Transverse colon (tissue), 4 donors: ENCODE results near the gene CHADL. TPM values are rescaled to one million over a fixed set of nuclear protein-coding genes. Genes with fewer than 3 reads are reported as not detected.
A peak's percentile ranks its signal among the peaks of the same experiment; 100 is the strongest.

Source experiments
- DNase-seq: peaks from one replicate; pipeline ENCODE4 v3.0.0-alpha.2; 2019
- H3K27ac ChIP-seq, 4 donors: fragments of 200-600 bp; sonication (generic); 2 replicates each; pipeline ENCODE4 v1.5.1; 2016 to 2018; ENCODE audit warnings: inconsistent platforms in 4 of 4
- H3K27me3 ChIP-seq: fragments of 200-600 bp; sonication (generic); 2 replicates; pipeline ENCODE4 v1.5.1; 2017; ENCODE audit warnings: inconsistent platforms
- H3K36me3 ChIP-seq, 4 donors: fragments of 200-600 bp; sonication (generic); 2 replicates each; pipeline ENCODE4 v1.5.1; 2017 to 2019; ENCODE audit warnings: inconsistent platforms in 4 of 4
- H3K4me1 ChIP-seq, 4 donors: fragments of 200-600 bp; sonication (generic); 2 replicates each; pipeline ENCODE4 v1.5.1; 2017 to 2020; ENCODE audit warnings: inconsistent platforms in 4 of 4
- H3K4me3 ChIP-seq, 4 donors: fragments of 200-600 bp; sonication (generic); 1 replicate in 1 of 4; 2 replicates in 3 of 4; pipeline versions ENCODE4 v1.5.1 to v1.6.1; 2017 to 2019; ENCODE audit warnings: inconsistent platforms in 4 of 4
- H3K9me3 ChIP-seq, 2 donors: fragments of 200-600 bp; sonication (generic); 2 replicates each; pipeline ENCODE4 v1.5.1; 2017 to 2019; ENCODE audit warnings: inconsistent platforms in 2 of 2
- CTCF ChIP-seq, 5 experiments: fragments of 200-600 bp in 3 of 5; fragments of 450-650 bp in 2 of 5; sonication (generic) in 3 of 5; IDR thresholded peaks; 1 replicate in 2 of 5; 2 replicates in 3 of 5; pipeline ENCODE4 v1.5.1; 2016 to 2017; ENCODE audit warnings: antibody characterized with exemption in 5 of 5, inconsistent platforms in 3 of 5, mild to moderate bottlenecking in 2 of 5, moderate library complexity in 1 of 5
- EP300 ChIP-seq: sonication (generic); formaldehyde crosslinking; IDR thresholded peaks from one replicate; pipeline ENCODE4 v1.6.1; 2017; ENCODE audit warnings: antibody characterized with exemption, low read depth
- POLR2A ChIP-seq: fragments of 450-650 bp; IDR thresholded peaks from one replicate; pipeline ENCODE4 v1.6.1; 2016; ENCODE audit warnings: antibody characterized with exemption, mild to moderate bottlenecking, moderate library complexity
- POLR2AphosphoS5 ChIP-seq, 3 donors: sonication (generic); formaldehyde crosslinking; IDR thresholded peaks; one replicate each; pipeline ENCODE4 v1.6.1; 2016; ENCODE audit warnings: antibody characterized with exemption in 3 of 3
- WGBS, 2 donors: methylation state at CpG; one replicate each; pipeline ENCODE4 v1.1.5; 2018; ENCODE audit warnings: low coverage in 1 of 2; 5-methylcytosine and 5-hydroxymethylcytosine counted together
- in situ Hi-C, 4 donors: fragments of 200-750 bp; cut with MboI; loops; one replicate each; pipeline versions ENCODE4 v1.15.0 to v1.15.1; 2017; ENCODE audit warnings: low sequenced_read_pairs in 3 of 4, low pct_ligation_motif_present in 1 of 4, low pct_unique_long_range_greater_than_20kb in 1 of 4
- intact Hi-C: fragments of 100-400 bp; cut with DNase I; formaldehyde crosslinking; loops from one replicate; pipeline ENCODE4 v1.15.1; 2023; ENCODE audit warnings: low total_unique reads
- total RNA-seq, 4 donors: library from RNA; depleted of rRNA; stranded (reverse); fragments of >200 nt; gene quantifications; one replicate each; pipeline ENCODE4 v1.1.0, GENCODE V29; 2016

CHADL gene
- total RNA-seq, 4 donors from 2014 or later = 3.0 to 20.6 (median 5.3) TPM

GRCh38 chr22:41216984-41217383, 23.7 kb downstream of the CHADL start:
- H3K4me1 ChIP-seq = peaks cover 0 to 26% (median 4%) of the 10 kb centered on the region in 4 donors
- intact Hi-C loops (no loop called here), in situ Hi-C loops (no loop called here)
- peak overlapping the region; percentile 69 to 82 (median 76) for H3K27ac ChIP-seq
- no peaks in the 10 kb centered on the region for H3K9me3 ChIP-seq
- no peaks in the 10 kb centered on the region for H3K27me3 ChIP-seq
- 68% methylated on average over 12 of the region's 13 CpGs; no CpG with 5 or more reads in 1 of the 2 donors for WGBS, 2 donors
- no peak overlapping the region for H3K4me3 ChIP-seq
- no peak for DNase-seq
- peaks cover 0 to 16% (median 6%) of the 10 kb centered on the region in 4 donors for H3K36me3 ChIP-seq
- TF ChIP-seq EP300 = no peak
- no peak for TF ChIP-seq POLR2AphosphoS5 (IDR thresholded peaks at IDR 0.05)
- TF ChIP-seq POLR2A = no peak
- TF ChIP-seq CTCF (IDR thresholded peaks at IDR 0.05) = no peak

GRCh38 chr22:41215926-41216325, 24.8 kb downstream of the CHADL start:
- peaks cover 0 to 12% (median 1%) of the 10 kb centered on the region in 4 donors for H3K36me3 ChIP-seq
- no peaks in the 10 kb centered on the region for H3K9me3 ChIP-seq
- TF ChIP-seq EP300 (no peak), POLR2A (no peak), POLR2AphosphoS5 (IDR thresholded peaks at IDR 0.05) (no peak), CTCF (IDR thresholded peaks at IDR 0.05) (no peak)
- WGBS, 2 donors = 95 to 100% methylated on average over 3 to 7 of the region's 7 CpGs
- in situ Hi-C loops = no loop called here
- DNase-seq = no peak
- no peak overlapping the region for H3K27ac ChIP-seq
- H3K4me3 ChIP-seq = no peak overlapping the region
- intact Hi-C loops = no loop called here
- no peaks in the 10 kb centered on the region for H3K27me3 ChIP-seq
- H3K4me1 ChIP-seq = peaks cover 0 to 26% (median 4%) of the 10 kb centered on the region in 4 donors

GRCh38 chr22:41215409-41215808, 25.3 kb downstream of the CHADL start:
- intact Hi-C loops (no loop called here), in situ Hi-C loops (no loop called here)
- Histone ChIP-seq H3K4me1 (peaks cover 0 to 26% (median 4%) of the 10 kb centered on the region in 4 donors), H3K4me3 (no peak overlapping the region), H3K27me3 (no peaks in the 10 kb centered on the region), H3K36me3 (peaks cover 0 to 14% (median 0%) of the 10 kb centered on the region in 4 donors), H3K27ac (no peak overlapping the region), H3K9me3 (no peaks in the 10 kb centered on the region)
- 97 to 100% methylated on average over 1 to 10 of the region's 10 CpGs for WGBS, 2 donors
- TF ChIP-seq CTCF (IDR thresholded peaks at IDR 0.05) (no peak), POLR2A (no peak), POLR2AphosphoS5 (IDR thresholded peaks at IDR 0.05) (no peak), EP300 (no peak)
- no peak for DNase-seq

- intact Hi-C loops = no loop called here
- 85 to 92% methylated on average over 9 of the region's 9 CpGs for WGBS, 2 donors
- Histone ChIP-seq H3K27me3 (no peaks in the 10 kb centered on the region), H3K9me3 (no peaks in the 10 kb centered on the region), H3K4me1 (peaks cover 7 to 12% (median 9%) of the 10 kb centered on the region in 4 donors), H3K27ac (no peak overlapping the region), H3K36me3 (peaks cover 0 to 10% (median 1%) of the 10 kb centered on the region in 4 donors), H3K4me3 (no peak overlapping the region)
- no peak for TF ChIP-seq CTCF (IDR thresholded peaks at IDR 0.05)
- TF ChIP-seq POLR2A = no peak
- TF ChIP-seq POLR2AphosphoS5 (IDR thresholded peaks at IDR 0.05) = no peak
- no peak for TF ChIP-seq EP300
- in situ Hi-C loops = no loop called here
- DNase-seq = no peak
Measured at GRCh38 chr22:41206719-41207118, 34.0 kb downstream of the CHADL start.
